ENCODE results near the gene ELF4. TPM values are rescaled to one million over a fixed set of nuclear protein-coding genes. Genes with fewer than 3 reads are reported as not detected.

ELF4 gene
- total RNA-seq, 2 experiments from 2014 or later, result 28.0 to 28.2 TPM

- H3K36me3 Mint-ChIP-seq, result peaks cover 8% of the 10 kb centered on the region
- no peak overlapping the region for H3K4me3 Mint-ChIP-seq
- no peak overlapping the region for H3K27ac Mint-ChIP-seq
- H3K27me3 Mint-ChIP-seq, result no peaks in the 10 kb centered on the region
- peaks cover 10% of the 10 kb centered on the region for H3K4me1 Mint-ChIP-seq (ENCODE audit: low read depth)
- H3K9me3 Mint-ChIP-seq, result no peaks in the 10 kb centered on the region
- intact Hi-C loops (cut with micrococcal nuclease), result loop anchor here (1.0 kb wide), 1 partner anchor 103 kb away; no protein-coding TSS in a partner anchor
- peak; percentile 57 for DNase-seq
- ChIA-PET POLR2A (interaction anchor here (1.0 kb wide), 1 partner anchor 103 kb away, joined by 3 read pairs; no protein-coding TSS in a partner anchor), CTCF (interaction anchor here (0.7 to 4.6 kb wide), 28 partner anchors 10 to 429 kb away, joined by 3 to 102 read pairs (median 4); no protein-coding TSS in a partner anchor)
Measured at GRCh38 chrX:130028196-130028595, 82.1 kb downstream of the ELF4 start.

- no peak for DNase-seq
- Mint-ChIP-seq H3K4me3 (no peak overlapping the region), H3K36me3 (peaks cover 8% of the 10 kb centered on the region), H3K9me3 (no peaks in the 10 kb centered on the region), H3K4me1 (ENCODE audit: low read depth) (peaks cover 10% of the 10 kb centered on the region), H3K27me3 (no peaks in the 10 kb centered on the region), H3K27ac (no peak overlapping the region)
- ChIA-PET CTCF (interaction anchor here (0.7 to 4.6 kb wide), 23 partner anchors 9 to 427 kb away, joined by 3 to 102 read pairs (median 4); no protein-coding TSS in a partner anchor), POLR2A (interaction anchor here (1.0 kb wide), 1 partner anchor 102 kb away, joined by 3 read pairs; no protein-coding TSS in a partner anchor)
- intact Hi-C loops (cut with micrococcal nuclease), result no loop called here
Measured at GRCh38 chrX:130027569-130027968, 82.7 kb downstream of the ELF4 start.

- POLR2A ChIA-PET, result no interaction called here
- Mint-ChIP-seq H3K9me3 (no peaks in the 10 kb centered on the region), H3K27ac (no peak overlapping the region), H3K27me3 (no peaks in the 10 kb centered on the region), H3K36me3 (peaks cover 4% of the 10 kb centered on the region), H3K4me1 (ENCODE audit: low read depth) (peaks cover 10% of the 10 kb centered on the region), H3K4me3 (no peak overlapping the region)
- intact Hi-C loops (cut with micrococcal nuclease), result no loop called here
- CTCF ChIA-PET, result interaction anchor here (3.2 kb wide), 1 partner anchor 99 kb away, joined by 20 read pairs; no protein-coding TSS in a partner anchor
- no peak for DNase-seq
Measured at GRCh38 chrX:130025256-130025655, 85.0 kb downstream of the ELF4 start.

- Mint-ChIP-seq H3K27ac (peak overlapping the region; percentile 47), H3K4me3 (no peak overlapping the region), H3K4me1 (ENCODE audit: low read depth) (peaks cover 10% of the 10 kb centered on the region), H3K36me3 (peaks cover 4% of the 10 kb centered on the region), H3K27me3 (no peaks in the 10 kb centered on the region), H3K9me3 (no peaks in the 10 kb centered on the region)
- intact Hi-C loops (cut with micrococcal nuclease), result loop anchor here (1.0 kb wide), 2 partner anchors 42 to 93 kb away; partner anchors contain the start of gene BCORL1
- CTCF ChIA-PET, result interaction anchor here (0.9 to 3.2 kb wide), 2 partner anchors 37 to 98 kb away, joined by 4 to 20 read pairs; no protein-coding TSS in a partner anchor
- POLR2A ChIA-PET, result interaction anchor here (0.6 kb wide), 1 partner anchor 96 kb away, joined by 3 read pairs; no protein-coding TSS in a partner anchor
- DNase-seq, result peak; percentile 89
Measured at GRCh38 chrX:130024127-130024526, 86.2 kb downstream of the ELF4 start.

- POLR2A ChIA-PET, result no interaction called here
- DNase-seq, result no peak
- Mint-ChIP-seq H3K9me3 (no peaks in the 10 kb centered on the region), H3K27ac (no peak overlapping the region), H3K4me1 (ENCODE audit: low read depth) (peaks cover 10% of the 10 kb centered on the region), H3K36me3 (no peaks in the 10 kb centered on the region), H3K4me3 (no peak overlapping the region), H3K27me3 (no peaks in the 10 kb centered on the region)
- intact Hi-C loops (cut with micrococcal nuclease), result no loop called here
- CTCF ChIA-PET, result no interaction called here
Measured at GRCh38 chrX:130020661-130021324, 89.5 kb downstream of the ELF4 start.

GRCh38 chrX:130018143-130018542, 92.2 kb downstream of the ELF4 start:
- H3K4me3 Mint-ChIP-seq, result no peak overlapping the region
- intact Hi-C loops (cut with micrococcal nuclease), result no loop called here
- no peak for DNase-seq
- no peaks in the 10 kb centered on the region for H3K9me3 Mint-ChIP-seq
- CTCF ChIA-PET, result interaction anchor here (0.6 to 4.6 kb wide), 6 partner anchors 10 to 494 kb away, joined by 3 to 32 read pairs (median 4); no protein-coding TSS in a partner anchor
- peaks cover 6% of the 10 kb centered on the region for H3K36me3 Mint-ChIP-seq
- H3K27ac Mint-ChIP-seq, result no peak overlapping the region
- H3K4me1 Mint-ChIP-seq (ENCODE audit: low read depth), result no peaks in the 10 kb centered on the region
- H3K27me3 Mint-ChIP-seq, result no peaks in the 10 kb centered on the region
- POLR2A ChIA-PET, result no interaction called here

- no peak overlapping the region for H3K27ac Mint-ChIP-seq
- H3K27me3 Mint-ChIP-seq, result no peaks in the 10 kb centered on the region
- peaks cover 6% of the 10 kb centered on the region for H3K36me3 Mint-ChIP-seq
- CTCF ChIA-PET, result no interaction called here
- intact Hi-C loops (cut with micrococcal nuclease), result no loop called here
- H3K9me3 Mint-ChIP-seq, result no peaks in the 10 kb centered on the region
- no peak overlapping the region for H3K4me3 Mint-ChIP-seq
- no peaks in the 10 kb centered on the region for H3K4me1 Mint-ChIP-seq (ENCODE audit: low read depth)
- POLR2A ChIA-PET, result no interaction called here
- DNase-seq, result no peak
Measured at GRCh38 chrX:130015181-130015580, 95.1 kb downstream of the ELF4 start.

Other genes starting within 250 kb of the ELF4 start
- gene UTP14A, start 204.3 kb downstream of the ELF4 start, total RNA-seq, result 10 to 100 TPM; 29.9 to 31.7 TPM
- gene BCORL1, start 127.9 kb downstream of the ELF4 start, total RNA-seq, result 10 to 100 TPM in 1 of 2 experiments, 1 to 10 TPM in 1; 9.2 to 10.5 TPM
- 10 to 100 TPM; 60.9 to 61.2 TPM for gene AIFM1, start 55.3 kb upstream of the ELF4 start, total RNA-seq
- 10 to 100 TPM; 29.6 to 30.1 TPM for gene RAB33A, start 61.5 kb upstream of the ELF4 start, total RNA-seq
- 1 to 10 TPM; 5.3 to 5.8 TPM for gene ZNF280C, start 158.4 kb upstream of the ELF4 start, total RNA-seq
- 10 to 100 TPM; 12.1 to 13.2 TPM for gene SLC25A14, start 229.4 kb upstream of the ELF4 start, total RNA-seq